HG03460 (cell line): ENCODE measurements around the gene NELFA.
A peak's percentile ranks its signal among the peaks of the same experiment; 100 is the strongest.

Source experiments
- ATAC-seq: cut with Tn5 transposase; IDR thresholded peaks from one replicate; pipeline ENCODE4 v1.9.1; 2021; ENCODE audit not compliant: unreplicated experiment

Gene NELFA

DNA sequence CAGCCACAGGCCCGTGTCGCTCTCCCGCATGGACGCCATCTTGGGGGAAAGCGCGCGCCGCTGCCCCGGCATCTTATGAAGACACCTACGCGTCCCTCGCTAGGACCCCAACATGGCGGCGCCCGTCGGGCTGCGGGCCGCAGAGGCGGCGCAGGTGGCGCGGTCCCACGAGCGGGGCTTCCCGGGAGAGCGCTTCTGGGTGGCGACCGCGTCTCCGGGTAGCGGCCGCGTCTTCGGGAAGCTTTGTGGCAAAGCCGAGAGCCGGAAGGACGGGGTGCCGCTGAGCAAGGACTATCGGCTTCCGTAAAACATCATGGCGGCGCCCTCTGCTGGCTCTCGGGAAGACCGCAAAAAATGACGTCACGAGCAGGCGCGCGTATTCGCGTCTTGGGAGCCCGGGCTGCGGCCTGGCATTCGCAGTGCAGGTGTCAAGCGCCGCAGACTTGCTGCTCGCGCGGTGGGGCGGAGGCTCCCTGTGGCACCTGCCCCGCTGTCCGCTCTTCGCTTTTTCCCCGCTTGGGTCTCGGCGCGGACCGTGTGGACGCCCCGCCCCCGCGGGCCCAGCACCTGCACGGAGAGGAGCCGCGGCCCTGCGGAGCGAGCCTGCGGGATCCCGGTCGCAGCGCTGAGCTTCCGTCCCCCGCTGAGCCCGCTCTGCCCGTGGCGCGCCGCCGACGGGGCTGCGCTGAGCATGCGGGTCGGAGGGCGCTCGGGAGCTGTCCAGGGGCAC is at the start of gene NELFA:
NELFA (minus strand) TSS at position 54 of the 730 bp plus-strand sequence; CDS start at position 39, 15 bp downstream.
- peak; percentile 79 for ATAC-seq

DNA sequence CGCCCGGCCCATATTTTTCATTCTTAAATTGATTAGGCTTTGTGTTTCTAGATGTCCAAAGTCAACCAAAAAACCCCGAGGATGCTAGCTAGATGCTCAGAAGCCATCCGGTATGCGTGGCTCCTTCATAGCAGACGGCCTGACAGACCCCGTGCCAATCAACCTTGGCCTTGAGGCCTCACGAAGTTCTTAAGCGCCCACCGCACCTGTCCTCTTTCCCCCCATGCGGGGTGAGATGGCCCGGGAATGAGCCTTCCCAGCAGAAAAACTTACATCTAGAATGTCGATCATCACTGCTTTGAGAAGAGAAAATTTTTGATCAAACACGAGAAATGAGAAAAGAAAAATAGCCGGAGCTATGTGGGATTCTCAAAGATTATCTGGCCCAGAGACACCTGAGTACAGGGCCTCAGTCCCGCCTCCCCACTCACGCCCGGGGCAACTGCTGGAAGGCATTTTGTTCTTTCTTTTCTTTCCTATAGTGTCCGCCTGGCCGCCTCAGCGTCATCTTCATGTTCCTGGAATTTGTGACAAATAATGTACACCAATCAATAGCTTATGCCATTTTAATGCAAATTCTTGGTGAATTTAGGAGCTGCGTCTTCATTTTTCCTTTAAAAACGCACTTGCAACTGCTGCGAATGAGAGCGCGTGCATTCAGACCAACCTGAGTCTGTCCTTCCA is 48.8 kb upstream of the NELFA start:
- no peak for ATAC-seq

DNA sequence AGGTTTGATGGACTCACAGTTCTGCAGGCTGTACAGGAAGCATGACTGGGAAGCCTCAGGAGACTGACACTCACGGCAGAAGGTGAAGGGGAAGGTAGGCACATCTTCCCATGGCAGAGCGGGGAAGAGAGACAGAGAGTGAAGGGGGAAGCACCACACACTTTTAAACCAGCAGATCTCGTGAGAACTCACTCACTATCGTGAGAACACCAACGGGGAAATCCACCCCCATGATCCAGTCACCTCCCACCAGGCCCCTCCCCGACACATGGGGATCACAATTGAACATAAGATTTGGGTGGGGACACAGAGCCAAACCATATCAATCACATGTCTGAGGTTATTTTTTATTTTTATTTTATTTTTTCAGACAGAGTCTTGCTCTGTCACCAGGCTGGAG is 45.4 kb upstream of the NELFA start:
- no peak for ATAC-seq

DNA sequence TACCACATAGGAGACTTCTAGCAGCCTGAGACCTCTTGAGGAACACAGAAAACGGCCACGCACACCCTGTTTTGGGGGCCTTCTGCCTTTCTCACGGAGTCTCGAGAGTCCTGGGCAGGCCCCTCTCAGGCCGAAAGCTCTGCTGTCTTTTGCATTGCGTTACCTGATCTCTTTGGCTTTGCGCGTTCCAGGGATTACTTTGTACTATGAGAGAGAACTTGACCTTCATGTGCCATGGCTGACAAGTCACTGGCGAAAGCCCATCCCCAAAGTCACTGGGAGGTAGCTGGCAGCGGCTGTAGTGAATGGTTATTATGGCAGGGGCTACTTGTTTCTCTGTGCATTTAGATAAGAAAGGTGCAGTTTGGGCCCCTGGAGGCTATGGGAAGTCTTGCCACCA is 42.3 kb upstream of the NELFA start:
- ATAC-seq = no peak

DNA sequence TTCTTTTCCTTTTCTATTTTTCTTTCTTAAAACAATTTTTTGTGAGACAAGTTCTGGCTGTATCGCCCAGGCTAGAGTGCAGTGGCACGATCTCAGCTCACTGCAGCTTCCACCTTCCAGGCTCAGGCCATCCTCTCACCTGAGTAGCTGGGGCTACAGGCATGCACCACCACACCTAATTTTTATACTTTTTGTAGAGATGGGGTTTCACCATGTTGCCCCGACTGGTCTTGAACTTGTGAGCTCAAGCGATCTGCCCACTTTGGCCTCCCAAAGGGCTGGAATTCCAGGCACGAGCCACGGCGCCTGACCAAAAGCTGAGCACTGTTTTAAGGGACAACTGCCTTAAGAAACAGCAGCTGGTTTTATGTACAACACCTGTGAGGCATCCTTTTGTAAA is 41.0 kb upstream of the NELFA start:
- no peak for ATAC-seq

DNA sequence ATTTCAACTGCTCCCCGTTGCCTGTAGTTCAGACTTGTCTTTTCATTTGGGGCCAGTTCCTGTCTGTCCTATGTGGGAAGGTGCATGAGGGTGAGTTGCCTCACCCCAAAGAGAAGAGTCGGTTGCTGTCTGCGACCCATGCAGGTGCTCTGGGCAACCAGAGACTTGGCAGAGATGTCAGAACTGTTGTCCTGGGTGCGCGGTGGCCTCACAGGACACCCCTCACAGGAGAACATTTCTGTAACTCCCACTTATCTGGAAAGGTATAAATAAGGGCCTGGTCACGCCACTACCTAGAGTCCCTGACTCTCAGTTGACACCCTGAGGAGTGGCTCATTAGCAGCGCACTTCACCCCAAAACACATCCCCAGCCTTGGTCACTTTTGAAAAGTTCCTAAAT is 40.6 kb upstream of the NELFA start:
- no peak for ATAC-seq

DNA sequence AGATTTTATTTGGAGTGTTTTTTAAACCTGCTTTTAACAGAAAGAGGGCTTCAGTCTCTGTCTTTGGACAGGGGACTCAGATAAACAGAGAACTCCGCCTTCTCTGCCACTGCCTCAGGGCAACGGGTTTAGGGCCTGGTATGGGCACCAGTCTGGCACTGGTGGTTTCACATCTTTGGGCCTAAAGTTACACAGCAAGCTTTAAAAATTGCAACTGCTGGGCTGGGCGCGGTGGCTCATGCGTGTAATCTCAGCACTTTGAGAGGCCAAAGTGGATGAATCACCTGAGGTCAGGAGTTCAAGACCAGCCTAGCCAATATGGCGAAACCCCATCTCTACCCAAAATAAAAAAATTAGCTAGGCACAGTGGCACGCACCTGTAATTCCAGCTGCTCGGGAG is 40.1 kb upstream of the NELFA start:
- ATAC-seq = no peak

DNA sequence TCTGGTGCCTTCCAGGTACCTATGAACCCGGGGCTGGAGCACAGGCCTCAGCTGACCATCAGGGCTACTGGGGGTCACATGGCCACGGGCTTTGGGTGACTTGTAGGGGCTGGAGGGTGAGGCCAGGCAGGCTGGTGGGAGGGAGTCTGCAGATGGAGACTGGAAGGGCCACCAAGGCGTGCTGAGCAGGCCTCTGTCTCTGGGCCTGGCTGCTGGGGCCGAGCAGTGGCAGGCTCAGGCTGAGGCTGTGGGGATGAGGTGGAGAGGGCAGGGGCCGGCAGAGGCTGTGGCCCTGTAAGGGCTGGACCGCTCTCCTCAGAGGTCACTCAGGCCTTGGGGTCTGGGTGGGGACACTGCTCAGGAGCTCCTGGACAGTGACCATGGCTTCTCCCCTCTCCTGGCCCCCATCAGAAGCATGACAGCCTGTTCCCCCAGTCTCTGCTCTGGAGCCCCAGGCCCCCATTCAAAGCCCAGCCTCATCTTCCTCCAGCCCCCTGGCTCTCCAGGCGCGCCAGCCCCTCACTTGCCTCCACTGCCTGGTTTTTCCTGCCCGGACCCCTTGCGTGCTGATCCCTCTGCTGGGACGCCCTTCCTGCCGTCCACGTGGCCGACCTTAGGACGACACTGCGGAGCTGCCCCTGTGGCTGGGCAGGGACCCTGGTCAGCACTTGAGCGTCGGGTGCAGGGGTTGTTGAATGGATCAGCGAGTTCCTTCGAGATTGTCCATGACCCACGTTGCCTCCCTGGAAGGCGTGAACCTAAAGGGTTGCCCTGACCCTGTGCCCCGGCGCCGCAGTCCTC is 39.2 kb upstream of the NELFA start:
- no peak for ATAC-seq

DNA sequence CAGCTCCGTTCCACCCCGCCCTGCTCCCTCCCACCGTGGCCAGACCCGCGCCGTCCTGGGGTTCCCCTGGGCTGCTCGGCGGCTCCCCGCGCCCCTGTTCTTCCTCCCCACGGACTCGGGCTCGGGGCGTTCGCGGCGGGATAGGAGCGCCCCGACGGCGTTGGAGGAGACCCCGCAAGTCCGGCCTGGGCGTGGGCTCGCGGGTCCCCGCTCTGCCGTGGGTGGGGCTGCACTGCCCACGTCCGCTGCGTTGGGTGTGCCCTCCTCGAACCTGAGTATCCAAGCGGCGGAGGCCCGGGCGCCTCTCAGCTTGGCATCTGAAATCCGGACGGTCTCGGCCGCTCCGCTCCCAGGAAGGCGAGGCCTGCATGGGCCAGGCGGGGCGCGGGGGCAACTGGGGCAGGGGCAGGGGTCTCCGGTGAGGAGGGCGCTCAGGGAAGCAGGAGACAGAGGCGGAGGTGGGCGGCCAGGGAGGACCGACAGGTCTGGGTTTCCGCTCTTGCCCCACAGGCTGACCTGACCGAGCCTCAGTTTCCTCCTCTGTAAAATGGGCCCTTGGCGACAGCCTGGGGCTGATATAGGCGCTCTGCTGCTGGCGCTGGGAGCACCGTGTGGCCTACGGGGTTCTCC is 38.4 kb upstream of the NELFA start:
- no peak for ATAC-seq

DNA sequence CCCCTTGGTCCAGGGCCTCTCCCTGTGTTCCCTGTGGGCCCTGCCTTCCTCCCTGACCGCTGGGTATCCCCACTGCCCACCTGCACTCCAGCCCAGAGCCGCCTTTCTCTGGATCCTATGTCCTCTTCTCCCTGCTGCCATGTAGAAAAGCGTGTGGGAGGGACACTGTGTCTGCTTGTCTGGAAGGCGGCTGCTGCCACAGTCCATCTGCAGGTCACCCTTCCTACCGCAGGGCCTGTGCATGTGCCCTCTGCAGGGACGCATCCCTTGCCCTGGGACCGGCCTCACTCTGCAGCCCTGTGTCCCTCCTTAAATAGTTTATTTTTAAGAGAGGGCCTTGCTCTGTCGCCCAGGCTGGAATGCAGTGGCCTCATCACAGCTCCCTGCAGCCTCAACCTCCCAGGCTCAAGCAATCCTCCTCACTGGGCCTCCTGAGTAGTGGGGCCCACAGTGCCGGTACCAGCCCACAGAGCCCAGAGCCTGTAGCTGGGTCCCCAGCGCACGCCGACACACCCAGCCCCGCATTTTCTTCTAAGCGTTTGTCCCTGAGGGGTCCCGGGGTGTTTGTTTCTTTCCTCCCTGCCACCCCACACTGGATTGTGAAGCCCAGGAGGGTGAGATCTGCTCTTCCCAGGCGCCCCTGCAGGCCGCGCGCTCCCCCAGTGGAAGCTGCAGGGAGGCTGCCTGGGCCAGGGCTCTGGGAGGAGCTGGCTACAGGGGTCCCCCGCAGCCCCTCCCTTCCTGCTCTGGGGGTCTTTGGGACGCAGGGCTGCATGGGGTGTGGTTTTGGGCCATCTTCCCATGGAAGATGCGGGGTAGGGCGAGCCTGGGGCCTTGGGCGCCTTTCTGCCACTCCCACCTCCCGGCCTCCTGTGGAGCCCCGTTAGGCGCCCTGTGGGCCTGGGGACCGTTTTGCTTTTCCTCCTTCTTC is 37.5 kb upstream of the NELFA start:
- ATAC-seq = no peak

DNA sequence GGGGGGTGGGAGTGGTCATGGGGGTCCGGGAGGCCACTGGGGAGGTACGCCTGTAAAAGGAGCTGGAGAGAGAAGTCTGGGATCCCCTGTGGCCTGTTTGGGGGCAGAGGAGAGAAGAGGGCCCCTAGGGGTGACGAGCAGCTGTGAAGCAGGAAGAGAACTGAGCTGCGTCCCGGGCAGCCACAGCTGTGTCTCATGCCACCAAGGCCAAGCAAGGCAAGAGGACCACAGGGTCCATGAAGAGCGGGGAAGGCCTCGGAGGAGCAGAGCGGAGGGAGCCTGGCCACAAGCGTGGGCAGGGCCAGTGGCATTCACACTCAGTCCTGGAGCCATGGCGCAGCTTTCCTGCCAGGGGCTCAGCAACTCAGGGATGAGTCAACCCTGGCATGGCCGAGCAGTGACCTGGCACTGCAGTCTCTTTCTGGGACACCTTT is 36.8 kb upstream of the NELFA start:
- ATAC-seq = no peak

DNA sequence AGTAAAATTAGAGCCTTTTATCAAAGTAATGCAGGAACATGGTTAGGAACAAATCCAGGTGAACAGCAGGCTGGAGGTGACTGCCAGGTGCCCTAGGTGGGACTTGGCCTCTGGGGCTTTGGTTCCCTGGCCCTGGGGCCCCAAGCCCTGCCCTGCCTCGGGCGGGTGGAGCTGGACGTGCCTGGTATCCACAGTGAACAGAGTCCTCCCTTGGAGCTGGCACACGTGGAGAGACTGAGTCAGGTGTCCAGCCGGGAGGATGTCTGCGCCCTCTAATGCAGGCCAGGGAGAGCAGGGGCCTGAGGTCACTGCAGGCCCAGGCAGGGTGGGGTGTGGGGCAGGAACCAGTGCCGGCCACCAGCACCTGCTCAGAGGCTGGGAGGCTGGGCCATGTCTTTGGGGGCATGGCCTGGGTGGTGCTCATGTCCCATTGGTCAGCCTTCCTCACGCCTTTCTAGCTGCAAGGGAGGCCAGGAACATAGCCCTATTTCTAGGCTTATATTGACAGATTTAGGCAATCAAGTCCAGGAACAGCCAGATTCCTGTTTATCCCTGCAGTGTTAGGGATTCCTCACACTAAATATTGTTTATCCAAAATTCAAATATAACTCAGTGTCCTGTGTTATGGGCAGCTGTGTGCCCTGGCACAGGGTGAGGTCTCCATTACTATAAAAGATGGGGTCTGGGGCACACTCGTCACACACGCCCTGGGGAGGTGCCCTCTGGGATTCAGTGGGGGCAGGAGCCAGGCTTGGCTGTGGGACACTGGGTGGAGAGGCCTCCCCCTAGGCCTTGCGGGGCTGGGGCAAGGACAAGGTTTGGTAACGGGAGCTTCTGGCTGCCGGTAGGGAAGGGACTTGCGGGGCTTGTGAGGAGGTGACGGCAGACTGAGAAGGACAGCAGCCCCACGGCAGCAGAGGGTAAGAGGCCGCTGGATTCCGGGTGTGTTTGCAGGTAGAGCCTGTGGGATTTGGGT is 36.1 kb upstream of the NELFA start:
- ATAC-seq = no peak

DNA sequence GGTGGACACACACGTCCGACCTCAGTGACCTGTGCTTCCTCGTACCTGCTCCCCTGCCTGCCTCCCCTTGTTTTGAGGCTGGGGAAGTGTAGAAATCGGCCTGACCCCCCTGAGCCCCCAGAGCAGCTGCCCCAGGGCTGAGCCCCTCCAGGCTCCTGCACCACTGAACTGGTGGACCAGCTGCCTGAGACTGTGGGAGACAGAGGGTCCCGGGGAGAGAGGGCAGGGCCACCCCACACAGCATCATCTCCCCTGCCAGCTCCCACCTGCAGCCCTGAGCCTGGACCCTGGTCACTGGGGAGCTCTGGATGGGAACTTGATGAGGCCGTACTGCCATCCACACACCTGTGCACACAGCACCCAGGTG is 35.3 kb upstream of the NELFA start:
- ATAC-seq = no peak

DNA sequence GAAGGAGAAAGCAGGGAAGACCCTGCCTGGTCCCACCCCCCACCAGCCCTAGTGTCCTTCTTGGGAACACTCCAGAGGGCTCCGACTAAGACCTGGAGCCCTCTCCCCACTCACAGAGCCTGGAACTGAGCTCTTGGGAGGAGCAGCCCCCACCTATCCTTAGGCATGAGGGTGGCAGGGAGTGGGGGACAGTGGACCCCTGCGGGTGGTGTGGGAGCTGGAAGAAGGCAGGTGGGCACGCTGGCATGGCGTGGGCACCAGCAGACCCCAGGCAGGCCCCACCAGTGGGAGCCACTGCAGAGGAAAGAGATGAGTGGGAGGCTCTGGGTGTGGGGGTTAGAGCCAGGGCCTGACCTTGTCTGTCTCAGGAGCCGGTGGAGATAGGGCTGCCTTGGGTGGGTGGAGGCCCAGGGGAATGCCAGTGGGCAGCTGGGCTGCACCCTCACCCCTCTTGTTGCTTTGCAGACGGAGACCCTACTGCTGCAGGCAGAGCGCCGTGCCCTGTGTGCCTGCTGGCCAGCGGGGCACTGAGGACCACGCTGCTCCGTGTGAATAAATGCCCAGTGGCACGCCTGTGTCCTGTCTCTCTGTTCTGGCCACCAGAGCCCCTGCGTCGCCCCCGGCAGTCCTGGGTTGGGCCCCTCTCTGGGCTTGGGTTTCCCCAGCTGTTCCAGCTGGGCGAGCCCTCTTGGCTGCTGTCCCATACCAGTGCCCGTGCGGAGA is 34.8 kb upstream of the NELFA start:
- no peak for ATAC-seq

DNA sequence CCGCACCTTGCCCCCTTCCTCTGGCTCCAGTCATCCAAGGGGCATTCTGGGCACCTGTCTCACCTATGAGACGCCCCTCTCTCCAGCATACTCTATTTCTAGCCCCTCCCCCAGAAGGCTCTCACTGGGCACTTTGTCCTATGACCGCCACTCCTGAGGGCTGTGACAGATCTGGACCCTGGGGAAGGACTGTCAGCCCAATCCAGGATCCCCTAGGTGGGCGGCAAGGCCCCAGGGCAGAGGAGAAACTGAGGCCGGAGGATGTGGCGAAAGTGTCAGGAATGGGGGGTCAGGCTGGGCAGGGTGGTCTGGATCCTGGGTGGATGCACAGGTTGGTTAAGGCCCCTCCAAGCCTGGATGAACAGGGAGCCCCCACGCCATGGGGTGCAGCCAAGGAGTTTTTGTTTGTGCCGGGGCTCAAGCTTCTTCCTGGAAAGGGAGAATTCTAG is 34.2 kb upstream of the NELFA start:
- ATAC-seq = no peak

DNA sequence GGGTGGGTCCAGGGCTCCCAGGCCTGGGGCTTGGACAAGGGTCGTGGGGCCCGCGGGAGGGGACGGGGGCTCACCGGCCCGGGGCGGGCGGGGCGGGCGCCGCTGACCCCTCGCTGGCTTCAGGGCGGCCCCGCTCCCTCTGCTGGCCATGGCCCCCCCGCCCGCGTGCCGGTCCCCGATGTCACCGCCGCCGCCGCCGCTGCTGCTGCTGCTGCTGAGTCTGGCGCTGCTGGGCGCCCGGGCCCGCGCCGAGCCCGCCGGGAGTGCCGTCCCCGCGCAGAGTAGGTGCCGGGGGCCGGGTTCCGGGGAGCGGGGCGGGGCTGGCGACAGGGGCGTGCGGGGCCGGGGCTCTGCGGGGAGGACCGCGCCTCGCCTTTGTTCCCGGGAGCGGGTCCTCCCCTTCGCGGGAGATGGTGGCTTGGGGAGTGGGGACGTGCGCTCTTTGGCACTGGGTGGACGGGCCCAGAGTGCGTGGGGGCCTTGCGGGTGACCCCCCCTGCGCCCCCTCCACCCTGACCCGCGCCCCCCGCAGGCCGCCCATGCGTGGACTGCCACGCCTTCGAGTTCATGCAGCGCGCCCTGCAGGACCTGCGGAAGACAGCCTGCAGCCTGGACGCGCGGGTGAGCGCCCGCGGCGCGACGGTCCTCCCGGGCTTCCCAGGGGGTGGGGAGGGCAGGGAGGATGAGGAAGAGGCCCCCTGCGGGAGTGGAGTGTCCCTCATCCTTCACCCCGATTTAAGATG is 33.6 kb upstream of the NELFA start:
- peak; percentile 16 for ATAC-seq

DNA sequence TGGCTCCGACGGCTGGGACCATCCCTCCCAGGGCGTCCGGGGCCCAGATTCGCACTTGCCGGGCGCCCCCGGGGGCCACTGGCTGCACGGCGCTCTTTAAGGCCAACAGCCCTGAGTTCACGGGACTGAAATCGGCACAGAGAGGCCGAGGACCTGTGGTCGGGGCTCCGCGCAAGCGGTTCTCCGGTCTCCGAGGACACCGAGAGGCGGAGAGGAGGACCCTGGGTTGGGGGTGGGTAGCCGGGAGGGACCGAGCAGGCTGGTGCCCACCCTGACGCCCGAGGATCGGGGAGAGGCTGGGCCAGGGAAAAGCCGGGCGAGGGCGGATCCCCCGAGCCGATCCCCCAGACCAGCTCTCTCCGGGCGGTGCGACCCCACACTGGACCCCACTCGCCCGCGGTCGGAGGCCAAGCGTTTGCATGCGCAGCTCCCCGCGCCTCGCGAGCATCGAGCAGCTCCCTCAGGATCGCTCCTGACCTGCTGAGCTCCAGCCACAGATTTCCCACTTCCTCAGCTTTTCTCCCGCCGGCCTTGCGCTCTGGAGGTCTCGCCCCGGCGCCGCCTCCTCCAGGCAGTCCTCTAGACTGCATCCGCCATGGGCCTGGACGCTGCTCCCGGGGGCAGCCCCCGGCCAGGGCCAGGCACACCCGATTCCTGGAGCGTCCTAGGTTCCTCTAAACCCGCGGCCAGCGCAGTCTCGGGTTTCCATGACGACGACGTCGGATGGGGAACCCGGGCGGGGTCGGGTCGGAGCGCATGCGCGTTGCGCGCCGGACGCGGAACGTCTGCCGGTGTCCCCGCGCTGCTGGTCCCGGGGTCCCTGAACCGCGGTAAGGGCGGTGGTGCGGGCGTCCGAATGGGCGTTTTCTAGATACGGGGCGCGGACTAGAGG is 32.7 kb upstream of the NELFA start:
- peak; percentile 81 for ATAC-seq
